Vagina (tissue), 2 donors: ENCODE results near the gene KLHL22. TPM values are rescaled to one million over a fixed set of nuclear protein-coding genes. Genes with fewer than 3 reads are reported as not detected.

ENCODE experiments used
- DNase-seq, 2 donors: peaks; one replicate each; pipeline ENCODE4 v3.0.0-alpha.2; 2017; ENCODE audit errors: extremely low spot score in 2 of 2
- H3K27ac ChIP-seq: fragments of 200-600 bp; sonication (generic); one replicate; pipeline ENCODE4 v1.5.1; 2019
- H3K27me3 ChIP-seq: fragments of 200-600 bp; sonication (generic); one replicate; pipeline ENCODE4 v1.5.1; 2019
- H3K36me3 ChIP-seq, 2 donors: fragments of 200-600 bp; sonication (generic); one replicate each; pipeline ENCODE4 v1.5.1; 2017 to 2019
- H3K4me1 ChIP-seq: fragments of 200-600 bp; sonication (generic); one replicate; pipeline ENCODE4 v1.5.1; 2019
- H3K4me3 ChIP-seq, 2 donors: fragments of 200-600 bp; sonication (generic); 1 replicate in 1 of 2; 2 replicates in 1 of 2; pipeline ENCODE4 v1.5.1; 2016 to 2019
- H3K9me3 ChIP-seq: fragments of 200-600 bp; sonication (generic); one replicate; pipeline ENCODE4 v1.5.1; 2019
- POLR2A ChIP-seq, 2 donors: fragments of 450-650 bp; IDR thresholded peaks; one replicate each; pipeline ENCODE4 v1.6.1; 2017; ENCODE audit warnings: antibody characterized with exemption in 2 of 2, mild to moderate bottlenecking in 2 of 2, moderate library complexity in 2 of 2
- POLR2AphosphoS5 ChIP-seq, 2 donors: sonication (generic); formaldehyde crosslinking; IDR thresholded peaks; one replicate each; pipeline ENCODE4 v1.9.0; 2017; ENCODE audit warnings: antibody characterized with exemption in 2 of 2, mild to moderate bottlenecking in 2 of 2, low read depth in 1 of 2; ENCODE audit not compliant: insufficient read depth in 1 of 2
- intact Hi-C: fragments of 100-400 bp; cut with DNase I; formaldehyde crosslinking; loops from one replicate; pipeline ENCODE4 v1.15.1; 2023
- total RNA-seq: library from RNA; depleted of rRNA; stranded (reverse); fragments of >200 nt; gene quantifications from one replicate; pipeline ENCODE4 v1.2.3, GENCODE V29; 2016
- TF ChIP-seq, protein P1 (sequence below), 3 experiments: fragments of 450-650 bp in 2 of 3; fragments of 200-600 bp in 1 of 3; sonication (generic) in 1 of 3; IDR thresholded peaks; one replicate each; pipeline ENCODE4 v1.5.1; 2017 to 2019; ENCODE audit warnings: antibody characterized with exemption in 3 of 3, mild to moderate bottlenecking in 2 of 3, moderate library complexity in 2 of 3

Gene KLHL22
- total RNA-seq, 1 donor from 2014 or later, result 20.1 TPM

DNA sequence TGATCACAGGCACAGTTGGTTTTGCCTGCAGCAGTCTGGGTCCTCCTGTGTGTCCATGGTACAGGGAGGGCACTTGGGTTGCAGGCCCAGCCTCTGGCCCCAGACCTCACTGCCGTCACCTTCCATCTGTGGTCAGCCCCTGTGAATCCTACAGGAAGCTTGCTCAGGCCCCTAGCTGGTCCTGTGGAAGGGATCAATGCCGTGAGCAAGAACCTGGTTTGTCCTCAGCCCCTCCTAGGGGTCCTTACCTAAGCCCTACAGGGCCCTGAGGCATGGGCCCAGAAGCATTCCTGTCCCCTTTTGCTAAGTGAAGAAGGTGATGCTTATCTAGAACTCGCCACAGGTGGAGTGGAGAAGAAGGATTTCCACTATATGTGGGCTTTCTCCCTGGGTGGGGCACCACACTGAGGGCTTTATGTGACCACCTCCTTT, 41.7 kb upstream of the KLHL22 start:
- intact Hi-C loops, result no loop called here

DNA sequence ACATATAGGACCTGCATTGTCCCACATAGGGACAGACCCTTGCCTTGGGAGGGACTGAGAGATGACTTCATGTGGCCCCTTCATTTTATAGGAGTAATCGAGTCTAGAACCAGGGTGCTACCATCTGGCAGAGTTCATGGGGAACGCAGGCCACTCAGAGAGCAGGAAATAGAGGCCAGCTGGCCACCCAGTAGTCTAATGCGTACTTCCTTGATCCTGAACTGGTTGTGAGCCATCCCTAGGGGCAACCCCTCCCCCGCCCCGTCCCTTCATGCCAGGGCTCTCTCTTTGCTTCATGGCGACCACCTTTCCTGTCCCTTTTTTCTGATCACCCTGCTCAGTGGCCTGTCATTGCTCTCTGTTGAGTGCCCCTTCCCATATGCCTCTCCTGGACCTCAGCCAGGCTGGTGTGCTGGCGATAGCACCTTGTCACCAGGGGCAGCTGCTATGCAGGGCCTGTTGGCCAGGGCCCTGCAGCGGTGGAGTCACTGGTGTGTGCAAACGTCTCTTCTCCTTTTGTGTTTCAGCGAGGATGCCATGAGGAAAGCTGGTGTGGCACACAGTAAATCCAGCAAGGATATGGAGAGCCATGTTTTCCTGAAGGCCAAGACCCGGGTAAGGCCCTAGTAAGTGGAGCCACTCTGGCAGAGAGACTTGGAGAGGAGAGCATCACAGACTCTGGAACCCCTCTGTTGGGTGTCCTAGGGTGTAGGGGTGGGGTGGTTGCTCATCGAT, 41.2 kb upstream of the KLHL22 start:
- no peaks in the 10 kb centered on the region for H3K27me3 ChIP-seq
- no peaks in the 10 kb centered on the region for H3K9me3 ChIP-seq
- no peak overlapping the region for H3K27ac ChIP-seq
- H3K4me1 ChIP-seq, result peaks cover 35% of the 10 kb centered on the region
- intact Hi-C loops, result no loop called here
- no peak overlapping the region for H3K4me3 ChIP-seq
- DNase-seq, result no peak
- TF ChIP-seq, protein P1, sequence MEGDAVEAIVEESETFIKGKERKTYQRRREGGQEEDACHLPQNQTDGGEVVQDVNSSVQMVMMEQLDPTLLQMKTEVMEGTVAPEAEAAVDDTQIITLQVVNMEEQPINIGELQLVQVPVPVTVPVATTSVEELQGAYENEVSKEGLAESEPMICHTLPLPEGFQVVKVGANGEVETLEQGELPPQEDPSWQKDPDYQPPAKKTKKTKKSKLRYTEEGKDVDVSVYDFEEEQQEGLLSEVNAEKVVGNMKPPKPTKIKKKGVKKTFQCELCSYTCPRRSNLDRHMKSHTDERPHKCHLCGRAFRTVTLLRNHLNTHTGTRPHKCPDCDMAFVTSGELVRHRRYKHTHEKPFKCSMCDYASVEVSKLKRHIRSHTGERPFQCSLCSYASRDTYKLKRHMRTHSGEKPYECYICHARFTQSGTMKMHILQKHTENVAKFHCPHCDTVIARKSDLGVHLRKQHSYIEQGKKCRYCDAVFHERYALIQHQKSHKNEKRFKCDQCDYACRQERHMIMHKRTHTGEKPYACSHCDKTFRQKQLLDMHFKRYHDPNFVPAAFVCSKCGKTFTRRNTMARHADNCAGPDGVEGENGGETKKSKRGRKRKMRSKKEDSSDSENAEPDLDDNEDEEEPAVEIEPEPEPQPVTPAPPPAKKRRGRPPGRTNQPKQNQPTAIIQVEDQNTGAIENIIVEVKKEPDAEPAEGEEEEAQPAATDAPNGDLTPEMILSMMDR (IDR thresholded peaks at IDR 0.05), result no peak
- no peak for TF ChIP-seq POLR2AphosphoS5 (IDR thresholded peaks at IDR 0.05; ENCODE audit: insufficient read depth in 1 of 2, low read depth in 1 of 2)
- H3K36me3 ChIP-seq, result peaks cover 0 to 18% of the 10 kb centered on the region in 2 donors

More for the DNA sequence above, 41.7 kb upstream of the KLHL22 start:
- peaks cover 30% of the 10 kb centered on the region for H3K4me1 ChIP-seq
- DNase-seq, result no peak
- no peak for TF ChIP-seq POLR2AphosphoS5 (IDR thresholded peaks at IDR 0.05; ENCODE audit: insufficient read depth in 1 of 2, low read depth in 1 of 2)
- TF ChIP-seq, protein P1 (IDR thresholded peaks at IDR 0.05), result no peak
- no peak for TF ChIP-seq POLR2A (IDR thresholded peaks at IDR 0.05)
- H3K9me3 ChIP-seq, result no peaks in the 10 kb centered on the region
- H3K27ac ChIP-seq, result no peak overlapping the region
- no peak overlapping the region for H3K4me3 ChIP-seq
- no peaks in the 10 kb centered on the region for H3K27me3 ChIP-seq
- peaks cover 0 to 18% of the 10 kb centered on the region in 2 donors for H3K36me3 ChIP-seq

DNA sequence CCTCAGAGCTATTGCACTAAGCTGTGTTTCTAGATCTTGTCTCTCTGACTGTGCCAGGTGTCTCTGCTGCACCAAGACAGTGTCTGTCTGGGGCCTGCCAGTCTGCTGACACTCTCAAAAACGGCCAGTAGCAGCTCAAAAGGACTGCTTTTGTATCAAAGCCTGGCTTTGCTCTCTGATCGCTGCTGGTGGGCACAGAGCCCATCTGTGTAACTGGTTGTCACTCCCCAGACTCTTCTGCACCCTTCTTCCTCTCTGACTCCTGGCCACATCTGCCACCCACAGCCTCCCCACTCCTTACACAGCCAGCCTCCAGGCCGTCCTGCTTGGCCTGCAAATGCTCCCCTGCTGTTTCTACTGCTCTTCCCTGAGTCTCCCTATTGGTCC, 38.3 kb upstream of the KLHL22 start:
- Histone ChIP-seq H3K36me3 (peaks cover 0 to 12% of the 10 kb centered on the region in 2 donors), H3K27me3 (no peaks in the 10 kb centered on the region), H3K27ac (peak overlapping the region; percentile 87), H3K9me3 (no peaks in the 10 kb centered on the region), H3K4me1 (peaks cover 59% of the 10 kb centered on the region), H3K4me3 (no peak overlapping the region)
- DNase-seq, result no peak
- TF ChIP-seq POLR2AphosphoS5 (IDR thresholded peaks at IDR 0.05; ENCODE audit: insufficient read depth in 1 of 2, low read depth in 1 of 2), result no peak
- no peak for TF ChIP-seq POLR2A (IDR thresholded peaks at IDR 0.05)
- TF ChIP-seq, protein P1 (IDR thresholded peaks at IDR 0.05), result no peak
- intact Hi-C loops, result no loop called here

DNA sequence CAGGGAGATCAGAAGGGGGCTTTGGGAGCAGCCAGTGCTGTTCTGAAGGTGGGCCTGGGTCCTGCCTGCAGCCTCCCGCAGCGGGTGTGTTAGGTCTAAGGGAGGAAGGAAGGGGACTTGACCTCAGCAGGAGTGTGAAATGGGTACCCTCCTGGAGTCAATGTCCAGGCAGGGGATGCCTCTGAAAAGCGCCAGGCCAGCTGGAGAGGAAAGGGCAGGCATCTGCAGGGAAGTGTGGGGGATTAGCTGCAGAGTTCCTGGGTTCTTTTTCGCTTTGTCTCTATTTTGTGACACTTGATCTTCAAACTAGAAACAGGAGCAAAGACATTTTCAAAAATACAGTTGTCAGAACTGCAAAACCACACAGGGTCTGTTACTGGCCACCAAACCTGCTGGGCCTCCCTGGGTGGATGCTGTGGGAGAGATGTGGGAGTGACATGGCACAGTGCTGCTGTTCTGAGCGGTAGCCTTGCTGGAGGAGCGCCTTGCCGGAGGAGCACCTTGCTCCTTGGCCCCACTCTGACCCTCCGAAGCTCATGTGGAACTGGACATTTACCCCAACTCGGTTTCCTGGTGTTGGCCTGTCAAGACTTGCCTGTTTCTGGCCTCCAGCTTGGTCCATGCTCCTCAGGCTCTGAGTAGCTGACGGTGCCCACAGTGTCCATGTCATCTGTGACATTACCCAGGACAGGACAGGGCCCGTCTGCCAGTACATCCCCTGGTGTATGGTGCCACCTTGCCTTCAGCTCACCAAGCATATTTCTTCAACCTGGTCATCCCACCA, 37.7 kb upstream of the KLHL22 start:
- intact Hi-C loops, result no loop called here
- no peak overlapping the region for H3K4me3 ChIP-seq
- no peaks in the 10 kb centered on the region for H3K27me3 ChIP-seq
- H3K27ac ChIP-seq, result peak overlapping the region; percentile 87
- H3K9me3 ChIP-seq, result no peaks in the 10 kb centered on the region
- TF ChIP-seq, protein P1 (IDR thresholded peaks at IDR 0.05), result no peak
- TF ChIP-seq POLR2A (IDR thresholded peaks at IDR 0.05) (no peak), POLR2AphosphoS5 (IDR thresholded peaks at IDR 0.05; ENCODE audit: insufficient read depth in 1 of 2, low read depth in 1 of 2) (no peak)
- DNase-seq, result no peak
- H3K36me3 ChIP-seq, result peaks cover 0 to 9% of the 10 kb centered on the region in 2 donors
- H3K4me1 ChIP-seq, result peaks cover 59% of the 10 kb centered on the region
